GM19468 (cell line): ENCODE data around the gene RAD51B.

Experiments
- ATAC-seq: cut with Tn5 transposase; IDR thresholded peaks from one replicate; pipeline ENCODE4 v1.9.1; 2021; ENCODE audit warnings: mild to moderate bottlenecking, moderate library complexity, moderate number of reproducible peaks; ENCODE audit not compliant: unreplicated experiment; ENCODE audit errors: extremely low read depth

Gene RAD51B

GRCh38 chr14:67887478-67887877, 67.9 kb downstream of the RAD51B start:
- no peak for ATAC-seq

- ATAC-seq = no peak
Measured at GRCh38 chr14:67889455-67889854, 69.9 kb downstream of the RAD51B start.

- ATAC-seq = no peak
Measured at GRCh38 chr14:67892466-67893100, 73.0 kb downstream of the RAD51B start.

GRCh38 chr14:67900231-67900630, 80.7 kb downstream of the RAD51B start:
- no peak for ATAC-seq

GRCh38 chr14:67908052-67908754, 88.6 kb downstream of the RAD51B start:
- no peak for ATAC-seq

- no peak for ATAC-seq
Measured at GRCh38 chr14:67911562-67911961, 92.0 kb downstream of the RAD51B start.

- ATAC-seq = no peak
Measured at GRCh38 chr14:67916430-67916829, 96.9 kb downstream of the RAD51B start.

GRCh38 chr14:67917006-67917405, 97.4 kb downstream of the RAD51B start:
- no peak for ATAC-seq

GRCh38 chr14:67918838-67919237, 99.3 kb downstream of the RAD51B start:
- ATAC-seq = no peak

GRCh38 chr14:67919259-67920032, 99.9 kb downstream of the RAD51B start:
- no peak for ATAC-seq

GRCh38 chr14:67926821-67927220, 107.2 kb downstream of the RAD51B start:
- no peak for ATAC-seq

GRCh38 chr14:67927244-67927643, 107.7 kb downstream of the RAD51B start:
- no peak for ATAC-seq

GRCh38 chr14:67928375-67928774, 108.8 kb downstream of the RAD51B start:
- ATAC-seq = no peak

GRCh38 chr14:67932708-67933246, 113.2 kb downstream of the RAD51B start:
- no peak for ATAC-seq

- no peak for ATAC-seq
Measured at GRCh38 chr14:67933266-67933665, 113.7 kb downstream of the RAD51B start.

GRCh38 chr14:67934087-67934486, 114.5 kb downstream of the RAD51B start:
- no peak for ATAC-seq

- no peak for ATAC-seq
Measured at GRCh38 chr14:67934862-67935261, 115.3 kb downstream of the RAD51B start.

- no peak for ATAC-seq
Measured at GRCh38 chr14:67935371-67935770, 115.8 kb downstream of the RAD51B start.

- ATAC-seq = no peak
Measured at GRCh38 chr14:67938071-67938470, 118.5 kb downstream of the RAD51B start.

- no peak for ATAC-seq
Measured at GRCh38 chr14:67940486-67941455, 121.2 kb downstream of the RAD51B start.
